ENCODE results near the gene FOXP1.

The FOXP1 gene

DNA sequence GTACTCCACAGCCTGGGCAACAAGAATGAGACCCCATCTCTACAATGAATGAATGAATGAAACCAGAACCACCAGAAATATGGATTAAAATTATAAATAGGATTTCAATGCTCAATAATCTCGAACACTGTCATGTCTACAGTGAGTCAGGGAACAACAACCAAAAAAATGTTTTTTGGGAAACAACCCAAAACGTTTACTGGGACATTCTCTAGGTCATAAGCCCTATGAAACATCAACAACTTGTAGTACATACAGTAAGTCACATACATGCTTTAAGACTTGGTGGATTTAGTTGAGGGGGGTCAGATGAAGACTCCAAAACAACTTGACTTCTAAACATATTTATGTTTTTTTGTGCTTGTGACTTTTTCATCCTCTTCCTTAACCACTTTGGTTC lies 511.2 kb downstream of the FOXP1 start:
- Histone ChIP-seq H3K9me3 (ENCODE audit: control insufficient read depth, low read length) (no peaks in the 10 kb centered on the region), H3K27ac (ENCODE audit: insufficient read depth, low read depth, low read length, poor library complexity, severe bottlenecking) (no peak overlapping the region), H3K36me3 (ENCODE audit: control insufficient read depth, insufficient read depth, low read length) (no peaks in the 10 kb centered on the region), H3K4me3 (ENCODE audit: insufficient read depth, low read depth, low read length) (no peak overlapping the region), H3K4me1 (ENCODE audit: control insufficient read depth, insufficient read depth, low read length) (peaks cover 4% of the 10 kb centered on the region), H3K27me3 (ENCODE audit: control insufficient read depth, insufficient read depth, low read length, poor library complexity, severe bottlenecking) (no peaks in the 10 kb centered on the region)
- 79 to 92% methylated on average over 2 of the region's 2 CpGs for WGBS, 2 experiments

DNA sequence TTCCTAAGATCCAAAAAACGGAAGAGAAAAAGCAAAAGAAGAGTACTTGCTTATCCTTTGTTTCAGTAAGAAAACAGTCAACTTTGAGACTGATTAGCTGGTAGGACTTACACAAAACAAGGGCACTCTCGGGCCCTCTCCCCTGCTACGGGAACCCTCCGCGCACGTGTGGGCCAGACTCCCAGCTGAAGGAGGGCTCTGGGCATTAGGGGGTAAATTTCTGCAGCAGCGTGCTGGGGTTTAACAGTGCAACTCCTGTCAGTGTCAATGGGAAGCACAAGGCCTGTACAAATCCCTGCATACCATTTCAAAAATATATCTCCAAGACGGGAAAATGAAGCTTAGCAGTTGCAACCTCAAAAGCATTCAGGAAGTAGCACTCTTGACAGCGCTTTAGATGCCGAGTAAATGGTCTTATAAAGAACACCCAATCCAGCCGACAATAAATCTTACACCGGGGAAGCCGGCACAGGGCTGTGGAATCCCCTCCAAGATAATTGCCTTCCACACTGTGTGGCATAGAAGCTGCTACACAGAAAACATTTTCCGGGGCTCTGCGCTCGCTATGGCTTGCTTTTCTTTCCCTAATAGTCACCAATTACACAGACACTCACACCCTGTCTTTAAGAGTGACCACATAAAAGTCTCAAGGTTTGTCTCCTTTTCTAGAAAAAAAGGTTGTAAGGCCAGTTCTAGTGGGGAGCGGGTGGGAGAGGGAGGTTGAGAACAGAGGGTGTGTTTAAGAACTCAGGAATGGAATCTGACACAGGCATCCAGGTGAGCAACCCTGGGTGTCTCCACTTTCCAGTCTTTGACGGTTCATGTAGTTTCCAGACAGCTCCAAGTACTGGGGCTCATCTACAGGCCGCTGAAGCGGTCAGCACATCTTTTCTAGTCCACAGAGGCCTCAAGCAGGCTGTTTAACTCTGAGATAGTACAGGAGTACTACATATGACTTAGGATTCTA lies 512.7 kb downstream of the FOXP1 start:
- H3K4me3 ChIP-seq (ENCODE audit: insufficient read depth, low read depth, low read length), result no peak overlapping the region
- peaks cover 16% of the 10 kb centered on the region for H3K4me1 ChIP-seq (ENCODE audit: control insufficient read depth, insufficient read depth, low read length)
- no peak overlapping the region for H3K27ac ChIP-seq (ENCODE audit: insufficient read depth, low read depth, low read length, poor library complexity, severe bottlenecking)
- no peaks in the 10 kb centered on the region for H3K9me3 ChIP-seq (ENCODE audit: control insufficient read depth, low read length)
- 85 to 86% methylated on average over 20 of the region's 20 CpGs for WGBS, 2 experiments
- H3K36me3 ChIP-seq (ENCODE audit: control insufficient read depth, insufficient read depth, low read length), result no peaks in the 10 kb centered on the region
- peaks cover 11% of the 10 kb centered on the region for H3K27me3 ChIP-seq (ENCODE audit: control insufficient read depth, insufficient read depth, low read length, poor library complexity, severe bottlenecking)

GRCh38 chr3:71069797-71070196 lies 513.7 kb downstream of the FOXP1 start:
- Histone ChIP-seq H3K36me3 (ENCODE audit: control insufficient read depth, insufficient read depth, low read length) (no peaks in the 10 kb centered on the region), H3K27ac (ENCODE audit: insufficient read depth, low read depth, low read length, poor library complexity, severe bottlenecking) (no peak overlapping the region), H3K4me1 (ENCODE audit: control insufficient read depth, insufficient read depth, low read length) (peaks cover 16% of the 10 kb centered on the region), H3K4me3 (ENCODE audit: insufficient read depth, low read depth, low read length) (no peak overlapping the region), H3K27me3 (ENCODE audit: control insufficient read depth, insufficient read depth, low read length, poor library complexity, severe bottlenecking) (peaks cover 14% of the 10 kb centered on the region), H3K9me3 (ENCODE audit: control insufficient read depth, low read length) (no peaks in the 10 kb centered on the region)
- WGBS, 2 experiments, result 65 to 74% methylated on average over 4 of the region's 4 CpGs

- Histone ChIP-seq H3K9me3 (ENCODE audit: control insufficient read depth, low read length) (no peaks in the 10 kb centered on the region), H3K4me3 (ENCODE audit: insufficient read depth, low read depth, low read length) (no peak overlapping the region), H3K36me3 (ENCODE audit: control insufficient read depth, insufficient read depth, low read length) (no peaks in the 10 kb centered on the region), H3K27ac (ENCODE audit: insufficient read depth, low read depth, low read length, poor library complexity, severe bottlenecking) (no peak overlapping the region), H3K4me1 (ENCODE audit: control insufficient read depth, insufficient read depth, low read length) (peaks cover 25% of the 10 kb centered on the region), H3K27me3 (ENCODE audit: control insufficient read depth, insufficient read depth, low read length, poor library complexity, severe bottlenecking) (peaks cover 27% of the 10 kb centered on the region)
- WGBS, 2 experiments, result 71 to 73% methylated on average over 4 of the region's 6 CpGs
Observed at GRCh38 chr3:71067977-71068654, 515.4 kb downstream of the FOXP1 start.

DNA sequence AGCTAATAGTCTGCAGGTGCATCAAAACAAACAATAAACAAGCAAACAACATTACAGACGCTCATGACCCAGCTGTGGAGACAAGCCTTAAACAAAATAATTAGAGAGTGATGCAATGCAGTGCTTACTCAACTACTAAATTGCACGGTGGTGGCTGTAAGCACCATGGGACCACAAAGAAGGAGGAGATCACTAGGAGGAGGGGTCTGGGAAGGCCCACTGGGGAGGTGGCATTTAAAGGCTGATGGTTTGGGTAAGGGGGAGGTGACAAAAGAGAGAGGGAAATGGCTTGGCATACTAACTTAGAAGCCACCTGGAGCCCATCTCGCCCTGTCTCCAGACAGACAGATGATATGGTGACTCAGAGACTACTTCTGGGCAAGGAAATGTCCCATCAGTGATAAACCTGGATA lies 516.7 kb downstream of the FOXP1 start:
- H3K4me1 ChIP-seq (ENCODE audit: control insufficient read depth, insufficient read depth, low read length), result peaks cover 25% of the 10 kb centered on the region
- 30 to 38% methylated on average over 2 to 3 of the region's 3 CpGs for WGBS, 2 experiments

GRCh38 chr3:71066356-71066755 lies 517.2 kb downstream of the FOXP1 start:
- Histone ChIP-seq H3K9me3 (ENCODE audit: control insufficient read depth, low read length) (no peaks in the 10 kb centered on the region), H3K27ac (ENCODE audit: insufficient read depth, low read depth, low read length, poor library complexity, severe bottlenecking) (no peak overlapping the region), H3K4me3 (ENCODE audit: insufficient read depth, low read depth, low read length) (peak overlapping the region; percentile 8), H3K4me1 (ENCODE audit: control insufficient read depth, insufficient read depth, low read length) (peaks cover 25% of the 10 kb centered on the region), H3K36me3 (ENCODE audit: control insufficient read depth, insufficient read depth, low read length) (no peaks in the 10 kb centered on the region), H3K27me3 (ENCODE audit: control insufficient read depth, insufficient read depth, low read length, poor library complexity, severe bottlenecking) (peaks cover 29% of the 10 kb centered on the region)
- WGBS, 2 experiments, result 9 to 18% methylated on average over 6 of the region's 6 CpGs

More for the DNA sequence above, 516.7 kb downstream of the FOXP1 start:
- no peaks in the 10 kb centered on the region for H3K36me3 ChIP-seq (ENCODE audit: control insufficient read depth, insufficient read depth, low read length)
- peaks cover 29% of the 10 kb centered on the region for H3K27me3 ChIP-seq (ENCODE audit: control insufficient read depth, insufficient read depth, low read length, poor library complexity, severe bottlenecking)
- H3K9me3 ChIP-seq (ENCODE audit: control insufficient read depth, low read length), result no peaks in the 10 kb centered on the region
- no peak overlapping the region for H3K27ac ChIP-seq (ENCODE audit: insufficient read depth, low read depth, low read length, poor library complexity, severe bottlenecking)
- H3K4me3 ChIP-seq (ENCODE audit: insufficient read depth, low read depth, low read length), result no peak overlapping the region

- peaks cover 29% of the 10 kb centered on the region for H3K27me3 ChIP-seq (ENCODE audit: control insufficient read depth, insufficient read depth, low read length, poor library complexity, severe bottlenecking)
- H3K4me3 ChIP-seq (ENCODE audit: insufficient read depth, low read depth, low read length), result peak overlapping the region; percentile 53
- no peaks in the 10 kb centered on the region for H3K36me3 ChIP-seq (ENCODE audit: control insufficient read depth, insufficient read depth, low read length)
- H3K9me3 ChIP-seq (ENCODE audit: control insufficient read depth, low read length), result no peaks in the 10 kb centered on the region
- H3K4me1 ChIP-seq (ENCODE audit: control insufficient read depth, insufficient read depth, low read length), result peaks cover 25% of the 10 kb centered on the region
- H3K27ac ChIP-seq (ENCODE audit: insufficient read depth, low read depth, low read length, poor library complexity, severe bottlenecking), result peak overlapping the region; percentile 94
- WGBS, 2 experiments, result 4% methylated on average over 4 of the region's 4 CpGs
Observed at GRCh38 chr3:71065764-71066013, 517.8 kb downstream of the FOXP1 start.

DNA sequence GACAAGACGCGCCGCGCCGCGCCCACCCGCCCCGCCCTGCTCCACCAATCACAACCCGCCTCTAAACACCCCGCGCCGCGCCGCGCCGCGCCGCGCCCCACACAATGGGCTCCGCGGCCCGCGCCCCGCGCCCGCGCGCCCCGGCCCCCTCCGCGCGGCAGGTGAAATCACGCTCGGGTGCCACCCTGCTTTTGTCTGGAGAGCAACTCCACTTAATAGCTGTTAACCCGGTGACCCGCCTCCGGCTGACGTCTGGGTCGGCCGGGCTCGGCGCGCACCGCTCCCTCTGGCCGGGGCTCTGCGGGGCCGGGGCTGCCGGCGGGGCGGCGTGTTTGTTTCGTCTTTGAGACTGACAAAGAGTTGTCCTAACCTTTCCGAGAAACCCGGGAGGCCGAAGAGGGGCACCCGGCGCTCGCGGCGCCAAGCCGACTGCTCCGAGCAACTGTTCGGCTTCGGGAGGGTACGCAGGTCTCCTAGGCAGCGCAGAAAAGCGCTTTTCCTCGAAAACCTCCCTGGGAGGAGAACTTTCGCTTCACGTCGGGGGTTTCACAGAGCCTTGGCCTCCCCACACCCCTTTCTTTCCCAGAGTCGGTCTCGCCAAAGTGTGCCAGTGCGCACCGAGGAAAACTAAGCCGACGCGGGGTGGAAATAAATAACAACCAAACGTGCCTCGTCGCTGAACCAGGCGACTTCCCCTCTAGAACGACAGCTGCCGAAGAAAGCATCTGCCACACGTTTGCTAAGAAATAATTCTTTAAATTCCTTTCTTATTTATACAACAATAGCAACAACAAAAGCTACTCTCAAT lies 518.4 kb downstream of the FOXP1 start:
- Histone ChIP-seq H3K9me3 (ENCODE audit: control insufficient read depth, low read length) (no peaks in the 10 kb centered on the region), H3K27ac (ENCODE audit: insufficient read depth, low read depth, low read length, poor library complexity, severe bottlenecking) (peak overlapping the region; percentile 94), H3K4me3 (ENCODE audit: insufficient read depth, low read depth, low read length) (peak overlapping the region; percentile 53), H3K4me1 (ENCODE audit: control insufficient read depth, insufficient read depth, low read length) (peaks cover 25% of the 10 kb centered on the region), H3K27me3 (ENCODE audit: control insufficient read depth, insufficient read depth, low read length, poor library complexity, severe bottlenecking) (peaks cover 29% of the 10 kb centered on the region), H3K36me3 (ENCODE audit: control insufficient read depth, insufficient read depth, low read length) (no peaks in the 10 kb centered on the region)
- WGBS, 2 experiments, result 0% methylated on average over 79 to 85 of the region's 85 CpGs

- Histone ChIP-seq H3K4me1 (ENCODE audit: control insufficient read depth, insufficient read depth, low read length) (peaks cover 22% of the 10 kb centered on the region), H3K36me3 (ENCODE audit: control insufficient read depth, insufficient read depth, low read length) (no peaks in the 10 kb centered on the region), H3K9me3 (ENCODE audit: control insufficient read depth, low read length) (no peaks in the 10 kb centered on the region), H3K27ac (ENCODE audit: insufficient read depth, low read depth, low read length, poor library complexity, severe bottlenecking) (no peak overlapping the region), H3K4me3 (ENCODE audit: insufficient read depth, low read depth, low read length) (peak overlapping the region; percentile 41), H3K27me3 (ENCODE audit: control insufficient read depth, insufficient read depth, low read length, poor library complexity, severe bottlenecking) (peaks cover 29% of the 10 kb centered on the region)
- WGBS, 2 experiments, result 0 to 1% methylated on average over 46 of the region's 46 CpGs
Observed at GRCh38 chr3:71064291-71064955, 519.1 kb downstream of the FOXP1 start.

Measured in ectodermal cell (in vitro differentiated cells).